ENCODE data around the gene PRKAG1.

PRKAG1 gene

GRCh38 chr12:49018261-49019119 is at the start of gene PRKAG1:
Gene PRKAG1, minus strand, starts transcription at chr12:49018776. Its CDS starts 36 bp downstream, at chr12:49018740.
- TF ChIP-seq GATA2 (IDR thresholded peaks at IDR 0.05; ENCODE audit: low read depth, low read length) (no peak), GATA3 (IDR thresholded peaks at IDR 0.05; ENCODE audit: low read depth, low read length) (no peak)

- no peak for TF ChIP-seq GATA2 (IDR thresholded peaks at IDR 0.05; ENCODE audit: low read depth, low read length)
- no peak for TF ChIP-seq GATA3 (IDR thresholded peaks at IDR 0.05; ENCODE audit: low read depth, low read length)
These were observed 47.5 kb upstream of the PRKAG1 start for GRCh38 chr12:49066120-49066519.

- TF ChIP-seq GATA2 (IDR thresholded peaks at IDR 0.05; ENCODE audit: low read depth, low read length) (no peak), GATA3 (IDR thresholded peaks at IDR 0.05; ENCODE audit: low read depth, low read length) (no peak)
These were observed 46.2 kb upstream of the PRKAG1 start for GRCh38 chr12:49064767-49065152.

GRCh38 chr12:49061157-49061650 is 42.6 kb upstream of the PRKAG1 start:
- TF ChIP-seq GATA2 (IDR thresholded peaks at IDR 0.05; ENCODE audit: low read depth, low read length) (no peak), GATA3 (IDR thresholded peaks at IDR 0.05; ENCODE audit: low read depth, low read length) (no peak)

GRCh38 chr12:49060237-49061156 is 41.9 kb upstream of the PRKAG1 start, which contains the start of gene KMT2D:
Gene KMT2D, minus strand, starts transcription at chr12:49060794. Its CDS starts 5,470 bp downstream, at chr12:49055324.
- TF ChIP-seq GATA2 (IDR thresholded peaks at IDR 0.05; ENCODE audit: low read depth, low read length) (no peak), GATA3 (IDR thresholded peaks at IDR 0.05; ENCODE audit: low read depth, low read length) (no peak)

GRCh38 chr12:49059299-49060171 is 41.0 kb upstream of the PRKAG1 start:
- no peak for TF ChIP-seq GATA2 (IDR thresholded peaks at IDR 0.05; ENCODE audit: low read depth, low read length)
- no peak for TF ChIP-seq GATA3 (IDR thresholded peaks at IDR 0.05; ENCODE audit: low read depth, low read length)

GRCh38 chr12:49059045-49059298 is 40.4 kb upstream of the PRKAG1 start:
- TF ChIP-seq GATA2 (IDR thresholded peaks at IDR 0.05; ENCODE audit: low read depth, low read length) (no peak), GATA3 (IDR thresholded peaks at IDR 0.05; ENCODE audit: low read depth, low read length) (no peak)

- no peak for TF ChIP-seq GATA3 (IDR thresholded peaks at IDR 0.05; ENCODE audit: low read depth, low read length)
- no peak for TF ChIP-seq GATA2 (IDR thresholded peaks at IDR 0.05; ENCODE audit: low read depth, low read length)
These were observed 39.9 kb upstream of the PRKAG1 start for GRCh38 chr12:49058366-49059044.

- TF ChIP-seq GATA2 (IDR thresholded peaks at IDR 0.05; ENCODE audit: low read depth, low read length) = no peak
- no peak for TF ChIP-seq GATA3 (IDR thresholded peaks at IDR 0.05; ENCODE audit: low read depth, low read length)
These were observed 39.3 kb upstream of the PRKAG1 start for GRCh38 chr12:49057888-49058287.

- TF ChIP-seq GATA3 (IDR thresholded peaks at IDR 0.05; ENCODE audit: low read depth, low read length) = no peak
- TF ChIP-seq GATA2 (IDR thresholded peaks at IDR 0.05; ENCODE audit: low read depth, low read length) = no peak
These were observed 37.6 kb upstream of the PRKAG1 start for GRCh38 chr12:49055978-49056754.

GRCh38 chr12:49055092-49055491 is 36.5 kb upstream of the PRKAG1 start:
- TF ChIP-seq GATA2 (IDR thresholded peaks at IDR 0.05; ENCODE audit: low read depth, low read length) (no peak), GATA3 (IDR thresholded peaks at IDR 0.05; ENCODE audit: low read depth, low read length) (no peak)

GRCh38 chr12:49054524-49054923 is 35.9 kb upstream of the PRKAG1 start:
- no peak for TF ChIP-seq GATA3 (IDR thresholded peaks at IDR 0.05; ENCODE audit: low read depth, low read length)

Data from SH-SY5Y (cell line).